ENCODE results near the gene A4GNT. TPM values are rescaled to one million over a fixed set of nuclear protein-coding genes. Genes with fewer than 3 reads are reported as not detected.

Gene A4GNT
- total and polyA plus RNA-seq, 4 experiments from 2014 or later: not detected

DNA sequence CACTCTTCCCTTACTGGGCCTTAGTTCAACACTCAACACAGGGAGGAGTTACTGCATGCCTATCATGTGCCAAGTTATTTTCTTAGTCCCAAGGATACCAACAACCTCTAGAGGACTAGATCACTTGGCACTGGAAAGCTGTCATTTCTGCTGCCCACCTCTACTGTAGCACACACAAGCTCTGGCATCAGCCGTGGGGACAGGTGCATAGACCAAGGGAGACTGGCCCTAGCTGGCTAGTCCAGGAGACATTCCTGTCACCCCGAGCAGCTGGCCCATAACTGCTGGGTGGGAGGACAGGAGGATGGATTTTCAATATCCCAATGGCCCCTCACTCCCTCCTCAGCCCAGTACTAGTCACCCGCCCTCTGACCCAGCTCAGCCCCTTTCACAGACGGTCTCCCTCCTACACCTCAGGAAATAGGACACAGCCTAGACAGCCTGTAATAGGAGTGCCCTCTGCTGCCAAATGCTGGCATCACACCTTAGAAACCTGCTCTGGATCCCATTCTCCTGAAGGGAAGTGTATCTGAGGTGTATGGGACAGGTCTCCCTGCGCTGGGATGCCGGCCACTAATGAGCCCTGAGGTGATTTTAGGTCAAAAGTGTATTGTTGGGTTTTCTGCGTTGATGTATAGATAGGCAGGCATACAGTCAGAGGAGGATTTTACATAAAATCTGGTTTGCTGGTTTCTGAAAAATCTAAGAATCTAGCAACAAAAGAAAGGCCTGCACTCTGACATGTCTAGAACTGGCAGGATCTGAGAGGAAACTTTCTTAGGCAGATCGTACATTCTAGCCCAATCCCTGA is 13.4 kb downstream of the A4GNT start:
- POLR2A ChIA-PET (ENCODE audit: partially characterized antibody): no interaction called here
- CTCF ChIA-PET (ENCODE audit: partially characterized antibody): interaction anchor here (0.8 to 8.5 kb wide), 13 partner anchors 9 to 101 kb away, joined by 3 to 114 read pairs (median 3); no protein-coding TSS in a partner anchor
- H3K4me3 ChIP-seq (ENCODE audit: low read length in 2 of 2): no peak overlapping the region
- Mint-ChIP-seq H3K9me3 (peaks cover 0 to 4% (median 0%) of the 10 kb centered on the region in 8 donors), H3K36me3 (peaks cover 0 to 2% of the 10 kb centered on the region in 2 donors), H3K27ac (no peak overlapping the region), H3K4me3 (no peak overlapping the region), H3K27me3 (peaks cover 14 to 34% of the 10 kb centered on the region in 2 donors), H3K4me1 (peaks cover 0 to 8% (median 3%) of the 10 kb centered on the region in 4 donors)
- DNase-seq: peak in 4 of 5 donors; percentile 25 to 37 (median 29)
- H3K27me3 ChIP-seq (ENCODE audit: insufficient read depth, low read length): peaks cover 10% of the 10 kb centered on the region
- no peaks in the 10 kb centered on the region for H3K4me1 ChIP-seq (ENCODE audit: insufficient read depth, low read length)
- intact Hi-C loops (cut with micrococcal nuclease): loop anchor here (5.0 to 10.0 kb wide), 2 partner anchors 208 to 1014 kb away; partner anchors contain the start of gene NME9
- H3K27ac ChIP-seq (ENCODE audit: low read depth, low read length): no peak overlapping the region
- no peaks in the 10 kb centered on the region for H3K36me3 ChIP-seq (ENCODE audit: insufficient read depth, low read length)
- H3K9me3 ChIP-seq (ENCODE audit: control insufficient read depth in 1 of 2, low read length in 2 of 2): no peaks in the 10 kb centered on the region

GRCh38 chr3:138114988-138115971 is 16.9 kb downstream of the A4GNT start, which contains the start of gene DZIP1L:
Gene DZIP1L (minus strand): TSS chr3:138115608. CDS start chr3:138103971, 11,637 bp downstream.
- ChIA-PET CTCF (ENCODE audit: partially characterized antibody) (interaction anchor here (0.7 to 8.5 kb wide), 5 partner anchors 8 to 47 kb away, joined by 3 to 114 read pairs (median 3); no protein-coding TSS in a partner anchor), POLR2A (ENCODE audit: partially characterized antibody) (no interaction called here)
- peak within 1 kb of the TSS in 1 of 2 donors; percentile 41 for H3K4me3 ChIP-seq (ENCODE audit: low read length in 2 of 2)
- peaks cover 16 to 41% of the 10 kb centered on the region in 2 donors for H3K27me3 Mint-ChIP-seq
- no peaks in the 10 kb centered on the region for H3K36me3 ChIP-seq (ENCODE audit: insufficient read depth, low read length)
- peaks cover 7% of the 10 kb centered on the region for H3K27me3 ChIP-seq (ENCODE audit: insufficient read depth, low read length)
- H3K9me3 ChIP-seq (ENCODE audit: control insufficient read depth in 1 of 2, low read length in 2 of 2): no peaks in the 10 kb centered on the region
- no peaks in the 10 kb centered on the region for H3K4me1 ChIP-seq (ENCODE audit: insufficient read depth, low read length)
- peaks cover 0 to 4% (median 0%) of the 10 kb centered on the region in 8 donors for H3K9me3 Mint-ChIP-seq
- peak in 2 of 5 donors; percentile 5 to 9 for DNase-seq
- peaks cover 0 to 2% of the 10 kb centered on the region in 2 donors for H3K36me3 Mint-ChIP-seq
- intact Hi-C loops (cut with micrococcal nuclease): loop anchor here (5.0 to 10.0 kb wide), 2 partner anchors 212 to 1010 kb away; partner anchors contain the start of gene NME9
- no peak within 1 kb of the TSS for H3K27ac ChIP-seq (ENCODE audit: low read depth, low read length)
- H3K4me3 Mint-ChIP-seq: peak within 1 kb of the TSS; percentile 67 to 91 (median 81)
- peaks cover 0 to 8% (median 3%) of the 10 kb centered on the region in 4 donors for H3K4me1 Mint-ChIP-seq
- H3K27ac Mint-ChIP-seq: no peak within 1 kb of the TSS

- H3K27ac Mint-ChIP-seq: no peak overlapping the region
- H3K36me3 Mint-ChIP-seq: peaks cover 0 to 2% of the 10 kb centered on the region in 2 donors
- H3K9me3 ChIP-seq (ENCODE audit: control insufficient read depth in 1 of 2, low read length in 2 of 2): no peaks in the 10 kb centered on the region
- H3K4me1 Mint-ChIP-seq: peaks cover 0 to 8% (median 3%) of the 10 kb centered on the region in 4 donors
- ChIA-PET CTCF (ENCODE audit: partially characterized antibody) (interaction anchor here (8.5 kb wide), 1 partner anchor 46 kb away, joined by 114 read pairs; no protein-coding TSS in a partner anchor), POLR2A (ENCODE audit: partially characterized antibody) (no interaction called here)
- H3K4me3 ChIP-seq (ENCODE audit: low read length in 2 of 2): no peak overlapping the region
- H3K27me3 Mint-ChIP-seq: peaks cover 16 to 43% of the 10 kb centered on the region in 2 donors
- H3K36me3 ChIP-seq (ENCODE audit: insufficient read depth, low read length): no peaks in the 10 kb centered on the region
- intact Hi-C loops (cut with micrococcal nuclease): loop anchor here (10.0 kb wide), 1 partner anchor 1010 kb away; no protein-coding TSS in a partner anchor
- no peaks in the 10 kb centered on the region for H3K4me1 ChIP-seq (ENCODE audit: insufficient read depth, low read length)
- peak overlapping the region; percentile 26 to 73 (median 64) for H3K4me3 Mint-ChIP-seq
- no peak overlapping the region for H3K27ac ChIP-seq (ENCODE audit: low read depth, low read length)
- no peak for DNase-seq
- H3K9me3 Mint-ChIP-seq: peaks cover 0 to 4% (median 0%) of the 10 kb centered on the region in 8 donors
- peaks cover 7% of the 10 kb centered on the region for H3K27me3 ChIP-seq (ENCODE audit: insufficient read depth, low read length)
Observed at GRCh38 chr3:138114431-138114918, 17.7 kb downstream of the A4GNT start.

- peaks cover 0 to 4% (median 0%) of the 10 kb centered on the region in 8 donors for H3K9me3 Mint-ChIP-seq
- peaks cover 12 to 43% of the 10 kb centered on the region in 2 donors for H3K27me3 Mint-ChIP-seq
- Histone ChIP-seq H3K4me1 (ENCODE audit: insufficient read depth, low read length) (no peaks in the 10 kb centered on the region), H3K4me3 (ENCODE audit: low read length in 2 of 2) (no peak overlapping the region), H3K27ac (ENCODE audit: low read depth, low read length) (no peak overlapping the region), H3K36me3 (ENCODE audit: insufficient read depth, low read length) (no peaks in the 10 kb centered on the region), H3K9me3 (ENCODE audit: control insufficient read depth in 1 of 2, low read length in 2 of 2) (no peaks in the 10 kb centered on the region), H3K27me3 (ENCODE audit: insufficient read depth, low read length) (peaks cover 7% of the 10 kb centered on the region)
- H3K36me3 Mint-ChIP-seq: peaks cover 0 to 2% of the 10 kb centered on the region in 2 donors
- H3K4me1 Mint-ChIP-seq: peaks cover 0 to 8% (median 3%) of the 10 kb centered on the region in 4 donors
- intact Hi-C loops (cut with micrococcal nuclease): loop anchor here (10.0 kb wide), 1 partner anchor 1009 kb away; no protein-coding TSS in a partner anchor
- peak overlapping the region in 1 of 7 donors; percentile 40 for H3K27ac Mint-ChIP-seq
- POLR2A ChIA-PET (ENCODE audit: partially characterized antibody): no interaction called here
- no peak for DNase-seq
- H3K4me3 Mint-ChIP-seq: peak overlapping the region in 1 of 8 donors; percentile 37
- CTCF ChIA-PET (ENCODE audit: partially characterized antibody): interaction anchor here (0.9 to 1.1 kb wide), 3 partner anchors 35 to 47 kb away, joined by 3 to 4 read pairs (median 3); no protein-coding TSS in a partner anchor
Observed at GRCh38 chr3:138113326-138113725, 18.9 kb downstream of the A4GNT start.

GRCh38 chr3:138112362-138112761 is 19.8 kb downstream of the A4GNT start:
- Histone ChIP-seq H3K36me3 (ENCODE audit: insufficient read depth, low read length) (no peaks in the 10 kb centered on the region), H3K4me3 (ENCODE audit: low read length in 2 of 2) (no peak overlapping the region), H3K4me1 (ENCODE audit: insufficient read depth, low read length) (no peaks in the 10 kb centered on the region), H3K9me3 (ENCODE audit: control insufficient read depth in 1 of 2, low read length in 2 of 2) (no peaks in the 10 kb centered on the region), H3K27ac (ENCODE audit: low read depth, low read length) (no peak overlapping the region), H3K27me3 (ENCODE audit: insufficient read depth, low read length) (peaks cover 7% of the 10 kb centered on the region)
- ChIA-PET POLR2A (ENCODE audit: partially characterized antibody) (no interaction called here), CTCF (ENCODE audit: partially characterized antibody) (interaction anchor here (1.0 kb wide), 1 partner anchor 34 kb away, joined by 3 read pairs; no protein-coding TSS in a partner anchor)
- Mint-ChIP-seq H3K9me3 (peaks cover 0 to 6% (median 0%) of the 10 kb centered on the region in 8 donors), H3K36me3 (peaks cover 0 to 2% of the 10 kb centered on the region in 2 donors), H3K27ac (no peak overlapping the region), H3K4me3 (no peak overlapping the region), H3K4me1 (peaks cover 0 to 8% (median 3%) of the 10 kb centered on the region in 4 donors), H3K27me3 (peaks cover 9 to 43% of the 10 kb centered on the region in 2 donors)
- no peak for DNase-seq
- intact Hi-C loops (cut with micrococcal nuclease): loop anchor here (10.0 kb wide), 1 partner anchor 1008 kb away; no protein-coding TSS in a partner anchor

DNA sequence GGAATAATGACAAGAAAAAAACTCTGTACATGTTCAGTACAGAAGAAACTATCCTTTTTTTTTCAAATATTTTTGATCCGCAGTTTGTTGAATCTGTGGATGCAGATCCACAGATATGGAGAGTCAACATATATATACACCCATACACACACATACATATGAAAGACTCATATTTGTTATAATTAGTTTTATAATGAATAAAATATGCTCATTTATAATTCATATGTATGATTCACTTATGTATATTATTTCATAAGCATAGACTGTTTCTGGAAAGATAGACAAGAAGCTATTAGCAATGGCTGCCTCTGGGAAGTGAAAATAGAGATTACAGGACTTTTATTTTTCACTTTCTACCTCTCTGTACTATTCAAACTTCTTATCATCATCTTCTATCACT is 26.6 kb downstream of the A4GNT start:
- CTCF ChIA-PET (ENCODE audit: partially characterized antibody): no interaction called here

More for the DNA sequence above, 26.6 kb downstream of the A4GNT start:
- Mint-ChIP-seq H3K36me3 (no peaks in the 10 kb centered on the region), H3K4me3 (no peak overlapping the region), H3K27ac (no peak overlapping the region), H3K9me3 (peaks cover 0 to 2% (median 0%) of the 10 kb centered on the region in 8 donors), H3K4me1 (no peaks in the 10 kb centered on the region), H3K27me3 (peaks cover 3 to 12% of the 10 kb centered on the region in 2 donors)
- Histone ChIP-seq H3K27me3 (ENCODE audit: insufficient read depth, low read length) (no peaks in the 10 kb centered on the region), H3K27ac (ENCODE audit: low read depth, low read length) (no peak overlapping the region), H3K9me3 (ENCODE audit: control insufficient read depth in 1 of 2, low read length in 2 of 2) (no peaks in the 10 kb centered on the region), H3K4me3 (ENCODE audit: low read length in 2 of 2) (no peak overlapping the region), H3K4me1 (ENCODE audit: insufficient read depth, low read length) (no peaks in the 10 kb centered on the region), H3K36me3 (ENCODE audit: insufficient read depth, low read length) (no peaks in the 10 kb centered on the region)
- DNase-seq: no peak
- POLR2A ChIA-PET (ENCODE audit: partially characterized antibody): no interaction called here
- intact Hi-C loops (cut with micrococcal nuclease): no loop called here

All from CD4-positive, alpha-beta memory T cell (primary cell).